Neuron (in vitro differentiated cells): Measurements from ENCODE around the gene ZNF175.

Experiments
- H2AFZ ChIP-seq: one replicate; pipeline ENCODE4 v1.6.1; 2013; ENCODE audit warnings: low read depth, mild to moderate bottlenecking, inconsistent platforms, low read length, moderate library complexity
- H3K27me3 ChIP-seq: one replicate; pipeline ENCODE4 v1.6.1; 2013; ENCODE audit warnings: low read length; ENCODE audit not compliant: insufficient read depth
- H3K36me3 ChIP-seq: one replicate; pipeline ENCODE4 v1.6.1; 2013; ENCODE audit warnings: low read length; ENCODE audit not compliant: insufficient read depth
- H3K4me1 ChIP-seq: one replicate; pipeline ENCODE4 v1.6.1; 2013; ENCODE audit warnings: low read length; ENCODE audit not compliant: insufficient read depth
- H3K4me3 ChIP-seq: 2 replicates; pipeline ENCODE4 v1.5.1; 2013; ENCODE audit warnings: mild to moderate bottlenecking, low read length, moderate library complexity
- H3K9me3 ChIP-seq: one replicate; pipeline ENCODE4 v1.6.1; 2013; ENCODE audit warnings: low read length

The ZNF175 gene

DNA sequence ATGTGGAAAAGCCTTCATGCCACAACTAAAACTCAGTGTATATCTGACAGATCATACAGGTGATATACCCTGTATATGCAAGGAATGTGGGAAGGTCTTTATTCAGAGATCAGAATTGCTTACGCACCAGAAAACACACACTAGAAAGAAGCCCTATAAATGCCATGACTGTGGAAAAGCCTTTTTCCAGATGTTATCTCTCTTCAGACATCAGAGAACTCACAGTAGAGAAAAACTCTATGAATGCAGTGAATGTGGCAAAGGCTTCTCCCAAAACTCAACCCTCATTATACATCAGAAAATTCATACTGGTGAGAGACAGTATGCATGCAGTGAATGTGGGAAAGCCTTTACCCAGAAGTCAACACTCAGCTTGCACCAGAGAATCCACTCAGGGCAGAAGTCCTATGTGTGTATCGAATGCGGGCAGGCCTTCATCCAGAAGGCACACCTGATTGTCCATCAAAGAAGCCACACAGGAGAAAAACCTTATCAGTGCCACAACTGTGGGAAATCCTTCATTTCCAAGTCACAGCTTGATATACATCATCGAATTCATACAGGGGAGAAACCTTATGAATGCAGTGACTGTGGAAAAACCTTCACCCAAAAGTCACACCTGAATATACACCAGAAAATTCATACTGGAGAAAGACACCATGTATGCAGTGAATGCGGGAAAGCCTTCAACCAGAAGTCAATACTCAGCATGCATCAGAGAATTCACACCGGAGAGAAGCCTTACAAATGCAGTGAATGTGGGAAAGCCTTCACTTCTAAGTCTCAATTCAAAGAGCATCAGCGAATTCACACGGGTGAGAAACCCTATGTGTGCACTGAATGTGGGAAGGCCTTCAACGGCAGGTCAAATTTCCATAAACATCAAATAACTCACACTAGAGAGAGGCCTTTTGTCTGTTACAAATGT lies 16.4 kb downstream of the ZNF175 start:
- Histone ChIP-seq H3K36me3 (peaks cover 53% of the 10 kb centered on the region), H3K4me1 (no peaks in the 10 kb centered on the region), H2AFZ (no peak overlapping the region), H3K27me3 (no peaks in the 10 kb centered on the region), H3K9me3 (peaks cover 31% of the 10 kb centered on the region), H3K4me3 (no peak overlapping the region)

DNA sequence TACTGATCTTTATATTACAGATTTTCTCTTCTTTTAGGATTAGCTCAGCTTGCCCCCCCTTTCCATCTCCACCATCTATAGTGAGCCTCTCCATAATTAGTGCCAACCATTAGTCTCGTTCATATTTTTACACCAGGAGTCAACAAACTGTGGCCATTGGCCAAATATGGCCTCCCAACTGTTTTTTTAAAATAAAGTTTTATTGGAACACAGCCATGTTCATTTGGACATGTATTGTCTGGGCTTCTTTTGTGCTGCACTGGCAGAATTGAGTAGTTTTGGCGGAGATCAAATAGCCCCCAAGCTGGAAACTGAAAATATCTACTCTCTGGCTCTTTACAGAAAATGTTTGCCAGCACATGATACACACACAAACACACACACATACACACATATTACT lies 18.4 kb downstream of the ZNF175 start:
- Histone ChIP-seq H3K4me3 (no peak overlapping the region), H3K36me3 (peaks cover 39% of the 10 kb centered on the region), H3K9me3 (peaks cover 31% of the 10 kb centered on the region), H3K4me1 (peaks cover 7% of the 10 kb centered on the region), H3K27me3 (no peaks in the 10 kb centered on the region), H2AFZ (no peak overlapping the region)

DNA sequence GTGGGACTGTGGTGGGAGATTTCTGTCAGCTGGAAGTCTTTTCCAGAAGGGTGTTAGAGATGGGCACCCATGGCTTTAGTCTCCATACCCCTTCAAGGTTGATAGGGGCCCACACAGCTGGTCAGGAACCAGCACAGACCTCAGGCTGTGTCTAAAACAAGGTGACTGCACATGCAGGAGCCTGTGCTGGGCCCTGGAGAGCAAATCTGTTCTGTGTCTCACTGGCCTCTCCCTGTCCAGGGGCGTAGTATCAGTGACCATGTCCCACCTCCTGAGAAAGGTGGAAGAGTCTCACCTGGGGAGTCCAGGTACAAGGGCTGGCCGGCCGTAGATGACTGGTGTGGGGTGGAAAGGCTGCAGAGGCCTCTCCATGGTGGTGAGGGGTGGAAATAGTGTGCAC lies 19.4 kb downstream of the ZNF175 start:
- no peaks in the 10 kb centered on the region for H3K27me3 ChIP-seq
- no peak overlapping the region for H3K4me3 ChIP-seq
- peaks cover 32% of the 10 kb centered on the region for H3K36me3 ChIP-seq
- H3K9me3 ChIP-seq, result peaks cover 27% of the 10 kb centered on the region
- peaks cover 13% of the 10 kb centered on the region for H3K4me1 ChIP-seq
- H2AFZ ChIP-seq, result no peak overlapping the region

DNA sequence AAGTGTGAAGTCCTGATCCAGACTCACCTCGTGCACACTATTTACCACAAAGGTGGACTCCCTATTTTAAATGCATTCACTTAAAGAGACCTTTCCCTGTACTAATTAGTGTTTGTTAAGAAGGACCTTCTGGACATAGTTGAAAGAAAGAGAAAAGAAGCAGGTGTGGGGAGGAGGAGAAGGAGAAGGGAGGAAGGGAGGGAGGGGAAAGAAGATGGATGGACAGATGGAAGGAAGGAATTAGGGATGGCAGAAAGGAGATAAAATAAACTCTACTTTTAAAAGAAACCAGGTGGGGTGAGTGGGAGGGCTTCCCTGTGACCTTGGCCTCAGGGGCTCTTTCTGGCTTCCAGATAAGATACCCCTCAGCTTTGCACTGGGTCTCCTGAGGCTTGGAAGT lies 21.4 kb downstream of the ZNF175 start:
- no peak overlapping the region for H3K4me3 ChIP-seq

DNA sequence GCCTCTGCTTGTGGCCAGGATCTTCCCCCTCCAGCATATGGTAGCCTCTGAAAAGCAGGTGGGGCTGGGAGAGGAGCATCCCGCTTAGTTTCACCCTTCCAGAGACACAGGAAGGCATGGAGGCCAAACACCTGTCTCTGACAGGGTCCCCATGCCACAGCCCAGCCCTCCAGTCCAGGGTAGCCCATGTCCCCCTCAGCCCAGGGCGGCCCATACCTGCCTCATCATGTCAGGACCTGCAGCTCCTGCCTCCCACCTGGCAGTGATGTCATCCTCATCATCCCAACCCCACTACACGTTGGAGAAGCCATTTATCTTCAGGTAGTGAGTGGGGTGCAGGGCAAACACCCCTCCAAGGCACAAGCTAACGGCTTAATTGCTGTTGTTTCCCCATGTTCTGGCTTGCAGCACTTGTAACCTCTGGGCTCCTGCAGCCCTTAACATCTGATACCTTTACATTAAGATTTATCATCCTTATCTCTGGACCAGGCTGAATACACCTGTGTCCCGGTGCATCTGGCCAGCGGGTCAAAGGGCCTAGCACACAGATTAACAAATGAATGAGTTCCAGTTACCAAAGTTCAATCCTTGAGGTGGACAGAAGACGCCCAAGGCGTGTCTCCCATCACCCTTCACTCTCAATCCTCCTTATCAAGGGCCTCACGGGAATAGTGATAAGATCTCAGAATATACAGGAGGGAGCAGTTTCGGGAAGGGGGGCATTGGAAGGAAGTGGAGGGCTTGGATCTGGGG lies 22.2 kb downstream of the ZNF175 start:
- Histone ChIP-seq H3K4me3 (peak overlapping the region; percentile 69), H3K4me1 (peaks cover 13% of the 10 kb centered on the region), H3K9me3 (peaks cover 1% of the 10 kb centered on the region), H2AFZ (peak overlapping the region; percentile 57), H3K36me3 (peaks cover 4% of the 10 kb centered on the region), H3K27me3 (no peaks in the 10 kb centered on the region)

More for the DNA sequence above, 21.4 kb downstream of the ZNF175 start:
- H3K4me1 ChIP-seq, result peaks cover 13% of the 10 kb centered on the region
- H3K36me3 ChIP-seq, result peaks cover 12% of the 10 kb centered on the region
- no peak overlapping the region for H2AFZ ChIP-seq
- no peaks in the 10 kb centered on the region for H3K27me3 ChIP-seq
- peaks cover 9% of the 10 kb centered on the region for H3K9me3 ChIP-seq

DNA sequence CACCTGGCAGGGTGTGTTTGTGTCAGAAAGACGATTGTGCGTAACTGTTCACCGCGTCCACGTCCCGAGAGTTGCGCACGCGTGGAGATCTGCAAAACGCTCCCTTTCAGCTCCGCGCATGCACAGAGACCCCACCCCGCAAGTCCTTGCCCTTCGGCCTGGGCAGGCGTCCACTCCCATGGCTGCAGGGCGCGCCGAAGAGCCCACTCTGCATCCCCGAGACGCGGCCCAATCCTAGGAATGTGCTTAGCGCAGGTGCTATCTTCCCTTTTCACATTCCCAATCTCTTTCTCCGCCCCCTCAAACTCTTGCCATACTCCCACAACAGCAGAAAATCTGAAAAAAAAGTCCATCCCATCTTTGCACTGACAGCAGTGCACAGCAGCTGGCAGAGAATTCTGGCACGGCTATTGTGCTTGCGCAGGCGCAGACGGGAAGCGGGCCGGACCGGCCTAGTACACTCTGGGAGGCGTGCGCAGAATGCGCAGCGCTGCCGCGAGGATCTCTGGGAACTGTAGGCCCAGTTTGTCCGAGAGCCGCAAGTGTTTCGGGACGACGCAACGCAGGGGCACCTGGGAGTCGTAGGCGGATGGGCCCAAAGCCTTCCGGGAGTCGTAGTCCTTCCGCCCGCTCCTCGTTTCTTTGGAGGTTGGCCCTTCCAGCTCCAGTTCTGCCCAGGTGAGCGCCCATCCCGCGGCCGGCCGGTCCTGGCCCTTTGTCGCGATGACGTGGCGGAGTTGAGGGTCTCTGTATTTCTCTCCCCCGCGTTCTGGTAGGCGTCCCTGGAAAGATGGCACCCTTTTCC lies 23.1 kb downstream of the ZNF175 start:
- H3K4me3 ChIP-seq, result peak overlapping the region; percentile 69
- H3K9me3 ChIP-seq, result peaks cover 2% of the 10 kb centered on the region
- no peaks in the 10 kb centered on the region for H3K27me3 ChIP-seq
- peak overlapping the region; percentile 97 for H2AFZ ChIP-seq
- H3K4me1 ChIP-seq, result peaks cover 13% of the 10 kb centered on the region
- H3K36me3 ChIP-seq, result no peaks in the 10 kb centered on the region

DNA sequence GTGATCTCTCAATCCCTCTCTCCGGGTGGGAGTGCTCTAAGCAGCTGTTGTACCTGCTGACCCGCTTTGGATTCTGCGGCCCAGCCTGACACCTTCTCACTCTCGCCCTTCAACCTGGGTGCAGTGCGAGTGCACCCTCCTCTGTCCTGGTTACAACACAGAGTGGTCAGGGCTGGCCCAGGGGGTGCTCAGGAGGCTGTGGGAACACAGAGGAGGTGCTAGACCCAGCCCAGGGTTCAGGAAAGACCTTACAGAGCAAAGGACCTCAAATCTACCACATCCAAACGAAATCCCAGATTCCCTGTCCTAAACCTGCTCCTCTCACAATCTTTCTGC lies 23.7 kb downstream of the ZNF175 start:
- peaks cover 2% of the 10 kb centered on the region for H3K9me3 ChIP-seq
- H3K27me3 ChIP-seq, result no peaks in the 10 kb centered on the region
- H2AFZ ChIP-seq, result peak overlapping the region; percentile 97
- H3K4me1 ChIP-seq, result peaks cover 13% of the 10 kb centered on the region
- H3K4me3 ChIP-seq, result peak overlapping the region; percentile 69
- H3K36me3 ChIP-seq, result no peaks in the 10 kb centered on the region

DNA sequence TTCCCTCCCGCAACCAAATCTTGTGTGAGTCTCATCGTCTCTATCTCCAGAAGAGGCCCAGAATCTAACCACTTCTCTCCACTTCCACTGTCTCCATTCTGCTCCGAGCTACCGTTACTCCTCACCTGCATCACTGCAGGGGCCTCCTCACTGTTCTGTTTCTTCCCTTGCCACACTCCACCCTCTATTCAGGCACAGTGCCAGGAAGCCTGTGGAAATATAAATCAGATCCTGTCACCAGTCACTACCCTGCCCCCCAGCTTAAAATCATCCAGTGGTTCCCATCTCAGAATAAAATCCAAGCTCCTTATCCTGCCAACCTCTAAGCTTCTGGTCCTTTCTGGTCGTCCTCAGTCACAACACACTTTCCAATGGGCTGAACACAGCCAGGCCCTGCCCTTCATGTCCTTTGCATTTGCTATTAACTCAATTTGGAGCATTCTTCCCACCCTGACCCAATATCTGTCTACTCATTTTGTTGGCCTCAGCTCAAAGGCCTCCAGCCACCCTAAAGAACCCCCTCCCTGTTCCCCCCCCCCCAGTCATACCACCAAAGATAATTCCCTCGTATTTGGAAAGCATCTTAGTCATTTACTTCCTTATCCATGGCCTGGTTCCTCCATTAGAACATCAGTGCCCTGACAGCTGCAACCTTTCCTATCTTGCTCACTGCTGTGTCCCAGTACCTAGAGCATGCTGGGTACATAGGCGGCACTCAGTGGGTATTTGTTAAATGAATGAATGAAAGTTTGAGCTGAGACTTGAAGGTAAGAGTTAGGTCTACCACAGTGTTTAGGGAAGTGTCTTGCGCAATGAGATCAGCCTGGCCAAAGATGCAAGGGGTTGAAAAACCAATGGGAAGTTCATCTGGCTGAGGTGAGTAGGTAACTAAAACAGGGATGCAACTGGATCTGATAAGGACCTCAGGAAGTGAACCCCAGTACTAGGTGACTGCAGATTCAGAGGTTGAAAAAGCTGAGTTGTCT lies 24.4 kb downstream of the ZNF175 start:
- Histone ChIP-seq H3K4me1 (peaks cover 13% of the 10 kb centered on the region), H3K4me3 (peak overlapping the region; percentile 69), H3K27me3 (no peaks in the 10 kb centered on the region), H2AFZ (peak overlapping the region; percentile 97), H3K9me3 (peaks cover 2% of the 10 kb centered on the region), H3K36me3 (no peaks in the 10 kb centered on the region)

DNA sequence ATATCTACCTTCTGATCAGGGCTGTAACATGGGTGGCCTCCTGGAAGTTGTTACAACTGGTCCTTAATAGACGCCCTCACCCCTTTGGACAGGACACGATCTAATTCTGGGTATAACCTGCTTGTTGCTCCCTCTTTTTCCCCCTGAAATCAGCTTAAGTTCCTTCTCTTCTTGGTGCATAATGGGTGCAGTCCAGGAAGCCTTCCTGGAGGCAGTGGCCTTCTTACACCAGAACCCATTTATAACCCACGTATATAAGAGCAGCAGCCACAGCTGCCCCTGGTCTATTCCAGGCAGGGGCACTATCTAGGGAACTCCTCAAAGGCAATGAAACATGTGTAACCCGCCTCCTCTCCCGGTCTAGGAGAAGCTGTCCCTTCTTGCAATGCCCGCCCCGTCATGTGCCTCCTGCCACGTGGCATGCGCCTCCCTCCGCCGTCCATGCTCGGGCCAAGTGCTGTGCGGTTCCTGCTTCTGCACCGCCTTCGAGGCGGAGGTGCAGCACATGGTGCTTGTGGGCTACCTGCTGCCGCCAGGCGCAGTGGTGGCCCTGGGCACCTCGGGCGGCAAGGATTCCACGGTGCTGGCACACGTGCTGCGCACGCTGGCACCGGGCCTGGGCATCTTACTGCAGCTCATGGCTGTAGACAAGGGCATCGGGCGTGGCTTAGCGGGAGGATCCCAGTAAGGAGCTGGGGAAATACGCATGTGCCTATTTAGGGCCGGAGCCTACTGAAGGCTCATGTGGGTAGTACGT lies 27.3 kb downstream of the ZNF175 start:
- H3K27me3 ChIP-seq, result no peaks in the 10 kb centered on the region
- peaks cover 11% of the 10 kb centered on the region for H3K4me1 ChIP-seq
- H3K9me3 ChIP-seq, result peaks cover 4% of the 10 kb centered on the region
- no peaks in the 10 kb centered on the region for H3K36me3 ChIP-seq
- no peak overlapping the region for H3K4me3 ChIP-seq
- H2AFZ ChIP-seq, result no peak overlapping the region

DNA sequence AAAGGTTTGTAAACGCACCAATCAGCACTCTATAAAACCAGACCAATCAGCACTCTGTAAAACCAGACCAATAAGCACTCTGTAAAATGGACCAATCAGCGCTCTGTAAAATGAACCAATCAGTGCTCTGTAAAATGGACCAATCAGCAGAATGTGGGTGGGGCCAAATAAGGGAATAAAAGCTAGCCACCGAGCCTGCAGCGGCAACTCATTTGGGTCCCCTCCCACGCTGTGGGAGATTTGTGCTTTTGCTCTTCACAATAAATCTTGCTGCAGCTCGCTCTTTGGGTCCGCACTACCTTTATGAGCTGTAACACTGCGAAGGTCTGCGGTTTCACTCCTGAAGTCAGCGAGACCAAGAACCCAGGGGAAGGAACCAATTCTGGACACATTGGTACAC lies 28.0 kb downstream of the ZNF175 start:
- Histone ChIP-seq H2AFZ (no peak overlapping the region), H3K9me3 (peaks cover 4% of the 10 kb centered on the region), H3K4me3 (no peak overlapping the region), H3K27me3 (no peaks in the 10 kb centered on the region), H3K4me1 (peaks cover 6% of the 10 kb centered on the region), H3K36me3 (no peaks in the 10 kb centered on the region)

DNA sequence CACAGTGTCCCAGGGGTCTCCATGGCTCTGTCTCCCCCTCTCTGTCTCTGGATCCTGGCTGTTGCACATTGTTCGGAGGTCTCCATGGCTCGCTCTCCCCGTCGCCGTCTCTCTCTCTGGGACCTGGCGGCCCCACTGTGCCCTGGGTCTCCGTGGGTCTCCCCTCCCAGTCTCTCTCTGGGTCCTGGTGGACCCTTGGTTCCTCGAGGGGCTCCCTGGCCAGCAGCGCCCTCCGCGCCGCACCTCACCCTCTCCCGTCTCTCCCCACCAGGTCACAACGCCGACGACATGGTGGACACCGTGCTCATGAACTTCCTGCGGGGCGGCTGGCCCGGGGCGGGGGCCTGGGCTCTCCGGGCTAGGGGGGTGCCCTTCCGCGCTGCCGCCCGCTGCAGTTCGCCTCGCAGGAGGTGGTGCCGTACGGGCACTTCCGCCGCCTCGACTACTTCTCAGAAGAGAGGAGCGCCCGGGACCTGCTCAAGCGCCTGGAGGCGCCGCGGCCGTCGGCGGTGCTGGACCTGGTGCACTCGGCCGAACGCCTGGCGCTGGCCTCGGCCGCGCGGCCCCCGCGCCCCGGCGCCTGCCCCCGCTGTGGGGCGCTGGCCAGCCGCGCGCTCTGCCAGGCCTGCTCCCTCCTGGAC lies 30.0 kb downstream of the ZNF175 start:
- Histone ChIP-seq H3K9me3 (peaks cover 4% of the 10 kb centered on the region), H3K4me1 (no peaks in the 10 kb centered on the region), H3K4me3 (no peak overlapping the region), H3K36me3 (no peaks in the 10 kb centered on the region), H3K27me3 (no peaks in the 10 kb centered on the region), H2AFZ (no peak overlapping the region)
